ENCODE measurements around the gene COL15A1.
"Not testable (repeated sequence)": the region's sequence is repeated elsewhere in the genome, so short reads cannot be mapped to it uniquely, and the experiment has no call there.

Gene COL15A1

DNA sequence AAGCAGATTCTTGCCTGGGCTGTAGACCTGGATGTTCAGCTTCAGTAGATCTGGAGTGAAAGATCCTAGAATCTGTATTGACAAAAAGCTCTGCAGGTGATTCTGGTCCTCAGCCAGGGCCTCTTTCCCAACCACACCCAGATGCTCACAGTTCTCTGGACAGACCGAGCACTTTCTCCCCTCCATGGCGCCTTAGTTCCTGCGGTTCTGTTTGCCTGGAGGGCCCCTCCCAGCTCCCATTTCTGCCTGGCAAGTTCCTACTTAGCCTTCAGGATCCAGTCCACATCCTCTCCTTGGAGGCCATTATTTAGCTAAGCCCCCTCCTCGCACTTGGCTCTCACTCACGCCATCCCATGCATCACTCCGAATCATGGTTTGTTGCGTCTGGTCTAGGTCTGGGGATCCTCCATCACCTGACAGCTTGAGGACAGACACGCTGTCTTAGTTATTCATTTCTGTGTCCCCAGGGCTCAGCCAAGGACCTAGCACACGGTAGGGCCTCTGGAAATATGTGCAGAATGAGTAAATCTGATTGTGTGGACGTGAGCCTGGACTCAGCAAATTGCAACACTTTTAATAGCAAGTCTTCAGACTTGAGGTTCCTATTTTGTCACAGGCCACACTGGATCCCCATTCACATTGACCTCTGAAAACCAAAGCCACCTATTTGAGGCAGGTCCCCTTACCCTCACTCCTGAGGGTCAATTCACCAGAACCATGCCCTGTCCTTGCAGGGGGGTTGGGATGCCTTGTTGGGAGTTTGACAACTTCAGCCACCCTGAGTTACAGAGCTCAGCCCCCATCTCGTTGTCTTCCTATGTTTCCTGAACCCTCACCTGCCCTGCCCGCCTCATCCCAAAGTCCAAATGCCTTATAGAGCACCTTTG, 50.7 kb downstream of the COL15A1 start:
- no peak for DNase-seq (ENCODE audit: low read depth)

DNA sequence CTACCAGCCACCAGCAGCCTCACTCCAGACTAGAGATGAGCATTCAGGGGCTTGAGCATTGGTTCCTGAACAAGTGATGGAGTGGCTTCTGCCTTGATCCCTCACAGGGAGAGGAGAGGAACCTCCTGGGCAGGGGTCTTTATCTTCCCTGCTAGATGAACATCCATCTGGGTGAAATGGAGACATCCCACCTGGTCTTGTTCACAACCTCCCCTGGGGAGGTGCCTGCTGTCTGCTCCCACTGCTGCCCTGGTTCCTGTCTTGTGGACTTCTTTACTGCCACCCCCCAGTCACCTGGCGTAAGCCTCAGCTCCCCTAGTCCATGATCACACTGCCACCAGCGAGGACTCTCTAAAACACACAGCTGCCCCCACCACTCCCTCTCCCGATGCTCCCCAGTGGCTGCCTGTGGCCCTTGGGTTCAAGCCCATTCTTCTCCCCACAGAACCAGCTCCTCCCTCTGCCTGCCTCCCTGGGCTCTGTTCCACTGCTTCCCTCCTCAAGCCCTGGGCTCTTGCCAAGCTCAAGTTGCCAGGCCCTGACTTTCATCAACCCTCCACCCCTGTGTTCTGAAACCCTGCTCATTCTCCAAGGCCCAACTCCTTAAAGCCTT, 51.5 kb downstream of the COL15A1 start:
- no peak for DNase-seq (ENCODE audit: low read depth)

- no peak for DNase-seq (ENCODE audit: low read depth)
Measured at GRCh38 chr9:98995971-98996504, 52.3 kb downstream of the COL15A1 start.

- DNase-seq (ENCODE audit: low read depth) = no peak
Measured at GRCh38 chr9:98997604-98998003, 53.9 kb downstream of the COL15A1 start.

DNA sequence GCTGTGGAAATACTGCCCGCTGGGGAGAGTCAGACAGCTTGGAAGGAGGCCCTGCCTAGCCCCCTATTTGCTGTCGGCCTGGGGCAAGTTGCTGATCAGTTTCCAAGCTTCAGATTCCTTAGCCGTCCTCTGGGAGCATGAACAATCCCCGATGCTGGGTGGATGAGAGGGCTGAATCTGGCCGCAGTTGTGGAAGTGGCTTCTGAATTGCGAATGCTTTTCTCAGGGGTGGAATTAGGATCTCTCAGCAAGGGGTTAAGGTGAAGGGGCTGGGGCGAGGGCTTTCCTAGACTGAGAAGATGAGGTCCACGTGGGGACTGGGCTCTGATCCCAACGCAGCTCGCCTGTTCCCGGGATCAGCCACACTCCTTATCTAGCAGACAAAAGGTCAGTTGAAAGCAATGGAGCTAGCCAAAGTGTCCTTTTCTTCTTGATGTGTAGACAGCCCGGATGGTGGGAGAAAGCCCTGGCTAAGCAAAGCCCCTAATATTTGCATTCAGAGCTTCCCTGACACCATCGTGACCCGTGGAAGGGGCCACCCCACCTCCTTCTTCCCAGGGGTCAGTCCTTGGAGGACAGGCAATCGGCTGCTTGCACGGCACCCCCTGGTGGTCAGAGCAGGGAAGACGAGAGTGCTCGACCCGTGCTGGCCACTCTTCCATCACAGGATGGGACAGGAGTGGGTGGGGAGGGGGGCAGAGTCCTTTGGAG, 54.9 kb downstream of the COL15A1 start:
- DNase-seq (ENCODE audit: low read depth) = no peak

- DNase-seq (ENCODE audit: low read depth) = no peak
Measured at GRCh38 chr9:98999152-98999525, 55.4 kb downstream of the COL15A1 start.

- DNase-seq (ENCODE audit: low read depth) = peak; percentile 28
Measured at GRCh38 chr9:99000476-99001395, 57.0 kb downstream of the COL15A1 start.

GRCh38 chr9:99001892-99002291, 58.2 kb downstream of the COL15A1 start:
- no peak for DNase-seq (ENCODE audit: low read depth)

DNA sequence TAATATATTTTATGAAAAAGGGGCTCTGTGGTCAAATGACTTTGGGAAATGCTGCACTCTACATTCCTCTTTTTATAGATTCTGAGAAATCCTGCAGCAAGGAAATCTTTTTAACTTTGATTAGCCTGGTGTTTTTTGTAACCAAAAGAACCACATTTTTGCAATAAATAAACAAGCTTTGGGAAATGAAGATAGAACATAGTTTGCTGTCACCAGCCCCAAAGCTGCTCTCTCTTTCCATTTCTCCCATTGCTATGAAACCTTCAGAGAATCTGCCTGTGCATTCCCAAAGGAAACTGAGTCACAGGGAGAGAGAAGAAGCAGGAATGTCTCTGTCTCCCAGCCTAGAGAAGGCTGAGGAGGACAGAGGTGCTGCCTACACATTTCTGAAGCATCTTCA, 59.0 kb downstream of the COL15A1 start:
- no peak for DNase-seq (ENCODE audit: low read depth)

DNA sequence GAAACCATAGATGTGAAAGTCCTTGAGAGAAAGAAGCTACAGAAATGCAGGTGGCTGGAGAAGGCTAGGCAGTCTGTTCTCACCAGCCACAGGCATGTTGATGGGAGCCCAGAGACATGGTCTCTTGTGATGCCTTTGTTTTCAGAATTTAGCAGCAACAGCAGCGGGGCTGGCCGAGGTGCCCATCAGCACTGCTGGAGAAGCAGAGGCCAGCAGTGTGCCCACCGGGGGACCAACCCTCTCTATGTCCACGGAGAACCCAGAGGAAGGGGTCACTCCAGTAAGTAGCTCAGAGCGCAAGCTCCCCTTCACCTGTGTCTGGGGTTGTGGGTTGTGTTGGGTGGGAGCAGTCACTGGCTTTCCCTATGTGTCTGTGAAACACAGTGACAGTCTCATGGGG, 59.6 kb downstream of the COL15A1 start:
- DNase-seq (ENCODE audit: low read depth) = no peak

GRCh38 chr9:99004115-99004514, 60.4 kb downstream of the COL15A1 start:
- no peak for DNase-seq (ENCODE audit: low read depth)

- no peak for DNase-seq (ENCODE audit: low read depth)
Measured at GRCh38 chr9:99004717-99005460, 61.2 kb downstream of the COL15A1 start.

GRCh38 chr9:99005651-99006050, 61.9 kb downstream of the COL15A1 start:
- DNase-seq (ENCODE audit: low read depth) = no peak

- DNase-seq (ENCODE audit: low read depth) = no peak
Measured at GRCh38 chr9:99006511-99006910, 62.8 kb downstream of the COL15A1 start.

DNA sequence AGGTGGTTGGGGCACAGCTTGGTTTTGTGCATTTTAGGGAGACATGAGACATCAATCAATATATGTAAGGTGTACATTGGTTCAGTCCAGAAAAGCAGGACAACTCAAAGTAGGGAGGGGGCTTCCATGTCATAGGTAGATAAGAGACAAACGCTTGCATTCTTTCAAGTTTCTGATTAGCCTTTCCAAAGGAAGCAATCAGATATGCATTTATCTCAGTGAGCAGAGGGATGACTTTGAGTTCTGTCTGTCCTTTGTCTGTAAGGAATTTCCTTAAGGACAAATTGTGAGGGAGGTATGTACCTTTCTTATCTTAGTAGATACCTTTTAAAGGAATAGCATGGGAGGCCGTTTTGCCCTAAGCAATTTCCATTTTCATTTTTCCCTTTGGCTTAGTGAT, 63.3 kb downstream of the COL15A1 start:
- DNase-seq (ENCODE audit: low read depth) = no peak

GRCh38 chr9:99008203-99008602, 64.5 kb downstream of the COL15A1 start:
- DNase-seq (ENCODE audit: low read depth) = no peak

DNA sequence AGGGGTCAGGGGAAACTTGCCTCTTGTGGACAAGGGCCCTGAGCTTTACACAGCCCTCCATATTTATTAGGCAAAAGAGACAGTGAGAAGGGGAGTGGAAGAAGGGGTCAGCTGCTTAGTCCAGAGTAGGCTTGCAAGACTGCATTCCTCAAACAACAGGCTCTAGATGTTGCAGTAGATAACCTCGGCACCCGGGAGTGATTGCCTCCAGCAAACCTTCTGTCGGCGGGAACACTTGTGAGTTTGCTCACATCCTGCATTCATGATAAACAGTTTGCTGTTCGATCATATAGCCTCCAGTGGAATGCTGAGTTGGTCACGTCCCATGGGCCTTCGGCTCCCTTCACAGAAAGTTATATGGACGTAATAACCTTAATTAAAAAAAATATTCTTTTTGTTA, 66.7 kb downstream of the COL15A1 start:
- not testable (repeated sequence) for DNase-seq (ENCODE audit: low read depth)

DNA sequence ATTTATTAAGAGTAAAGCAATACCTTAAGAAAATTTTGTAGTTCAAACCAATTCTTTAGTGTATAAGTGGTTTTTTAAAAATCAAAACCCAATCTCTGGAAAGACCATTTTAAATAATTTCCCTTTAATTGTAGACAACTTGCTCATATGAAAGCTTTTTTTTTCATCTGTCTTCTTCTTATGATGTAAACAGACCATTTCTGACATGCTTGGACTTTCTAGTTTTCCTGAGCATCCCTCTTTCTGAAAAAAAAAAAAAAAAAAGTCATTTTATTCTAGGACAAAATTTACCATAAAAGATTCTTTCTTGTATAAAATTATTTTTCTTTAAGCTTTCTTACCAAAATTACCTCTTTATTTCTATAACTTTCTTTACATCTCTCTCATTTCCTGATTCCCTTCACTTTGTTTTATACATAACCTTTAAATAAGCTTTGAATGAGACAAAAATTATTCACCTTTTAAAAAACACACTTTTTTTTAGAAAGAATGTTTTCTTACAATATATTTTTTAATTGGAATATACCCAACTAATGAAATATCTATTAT, 67.5 kb downstream of the COL15A1 start:
- DNase-seq (ENCODE audit: low read depth) = no peak

GRCh38 chr9:99012957-99013512, 69.3 kb downstream of the COL15A1 start:
- no peak for DNase-seq (ENCODE audit: low read depth)

- DNase-seq (ENCODE audit: low read depth) = no peak
Measured at GRCh38 chr9:99013550-99013949, 69.8 kb downstream of the COL15A1 start.

Data from stimulated activated CD8-positive, alpha-beta memory T cell treated with anti-CD3 and anti-CD28 coated beads, Interleukin-12 subunit alpha, Interleukin-12 subunit beta, amount 100 ng/mL, for 4 hours (primary cell).